ENCODE data around the gene TBC1D22A.
A peak's percentile ranks its signal among the peaks of the same experiment; 100 is the strongest.
"Not testable (repeated sequence)": the region's sequence is repeated elsewhere in the genome, so short reads cannot be mapped to it uniquely, and the experiment has no call there.

Gene TBC1D22A

DNA sequence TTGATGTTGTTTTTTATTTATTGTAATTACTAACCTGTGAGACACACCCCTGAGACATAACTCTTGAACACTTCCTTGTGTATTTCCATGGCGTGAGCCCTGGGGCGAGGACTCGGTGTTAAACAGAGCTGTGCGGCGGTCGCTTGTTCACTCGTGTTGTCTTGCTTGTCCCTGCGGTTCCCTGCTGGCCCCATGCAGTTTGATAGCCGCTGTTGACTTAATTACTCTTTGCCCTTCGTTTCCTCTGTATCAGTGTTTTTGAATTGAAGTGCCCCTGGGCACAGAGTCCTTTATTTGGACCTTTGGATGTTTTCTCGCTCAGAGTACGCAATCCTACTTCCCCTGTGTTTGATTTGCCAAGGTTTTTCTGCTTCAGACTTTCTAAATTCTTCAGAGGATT lies 52.7 kb downstream of the TBC1D22A start:
- DNase-seq = no peak

GRCh38 chr22:46815559-46815895 lies 53.1 kb downstream of the TBC1D22A start:
- DNase-seq = no peak

DNA sequence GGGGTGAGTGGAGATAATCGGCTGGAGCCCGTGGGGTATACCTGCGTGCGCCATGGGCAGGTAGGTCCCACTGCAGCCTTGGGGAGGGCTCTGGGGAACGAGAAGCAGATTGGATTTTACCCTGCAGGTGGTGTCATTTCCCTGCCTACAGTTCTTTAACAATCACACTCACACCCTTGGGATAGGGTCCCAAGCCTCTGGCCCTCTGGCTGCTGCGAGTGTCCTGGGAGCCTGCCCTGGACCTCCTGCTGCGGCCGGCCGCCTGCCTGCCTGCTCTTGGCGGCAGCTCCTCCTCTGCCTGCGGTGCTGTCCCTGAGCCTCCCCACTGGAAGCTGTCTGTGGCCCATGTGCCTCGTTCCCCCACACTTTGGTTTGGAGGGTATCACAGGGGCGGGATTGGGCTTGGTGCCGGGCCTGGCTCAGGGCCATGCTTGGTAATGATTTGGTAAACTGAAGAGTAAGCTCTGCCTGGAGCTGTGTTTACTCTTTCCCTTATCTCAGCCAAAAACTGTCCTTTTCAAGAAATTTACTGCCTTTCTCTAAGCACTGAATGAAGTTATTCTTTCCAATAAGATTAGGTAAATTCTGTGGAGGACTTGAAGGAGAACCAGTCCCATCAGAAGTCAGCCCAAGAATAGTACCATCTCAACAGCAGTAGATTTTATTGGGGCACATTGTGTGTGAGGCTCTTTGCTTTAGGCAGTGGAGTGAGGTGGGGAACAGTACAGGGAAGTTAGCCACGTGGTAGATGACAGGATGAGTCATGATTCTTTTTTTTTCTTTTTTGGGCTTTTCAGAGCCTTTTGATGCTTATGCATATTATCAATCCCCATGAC lies 53.7 kb downstream of the TBC1D22A start:
- DNase-seq = no peak

GRCh38 chr22:46817390-46817789 lies 54.9 kb downstream of the TBC1D22A start:
- not testable (repeated sequence) for DNase-seq

DNA sequence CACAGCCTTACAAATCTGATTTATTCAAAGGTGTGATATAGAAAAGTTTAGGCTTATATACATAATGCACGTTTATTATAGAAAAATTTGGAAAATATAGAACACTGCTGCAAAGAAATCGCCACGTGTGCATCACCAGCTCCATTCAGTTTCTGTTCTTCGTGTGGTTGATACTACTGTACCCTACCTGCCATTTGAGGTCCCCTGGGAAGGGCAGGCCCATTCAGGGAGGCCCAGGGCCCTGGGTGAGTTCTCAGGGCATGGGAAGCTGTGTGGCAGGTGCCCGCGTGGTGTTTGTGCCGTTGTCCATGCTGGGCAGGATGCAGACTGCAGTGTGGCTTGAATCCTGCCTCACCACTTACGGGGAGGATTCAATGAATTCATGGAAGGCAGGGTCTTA lies 60.8 kb downstream of the TBC1D22A start:
- DNase-seq = no peak

- no peak for DNase-seq
These were observed 61.2 kb downstream of the TBC1D22A start for GRCh38 chr22:46823654-46824053.

DNA sequence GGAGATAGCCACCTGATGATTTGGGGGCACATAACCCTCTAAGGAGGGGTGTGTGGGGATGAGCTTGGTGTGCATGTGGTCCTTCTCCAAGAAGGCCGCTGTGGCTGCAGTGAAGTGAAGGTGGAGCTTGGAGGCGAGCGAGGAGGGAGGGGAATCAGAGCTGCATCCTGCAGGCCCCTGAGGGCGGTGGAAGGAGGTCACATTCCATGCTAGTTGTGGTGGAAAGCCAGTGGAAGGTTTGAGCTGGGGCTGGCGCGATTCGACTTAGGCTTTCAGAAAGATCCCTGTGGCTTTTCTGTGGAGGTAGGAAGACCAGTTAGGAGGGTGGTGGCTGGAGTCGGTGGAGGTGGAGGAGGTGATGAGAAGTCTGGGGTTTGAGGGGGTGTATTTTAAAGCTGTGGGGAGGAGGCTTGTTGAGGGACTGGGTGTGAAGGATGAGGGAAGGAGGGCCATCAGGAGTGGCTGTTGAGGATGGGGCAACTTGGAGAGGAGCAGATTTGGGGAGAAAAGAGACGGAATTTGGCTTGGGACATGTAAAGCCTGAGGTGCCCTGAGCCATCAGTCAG lies 62.0 kb downstream of the TBC1D22A start:
- DNase-seq = no peak

- no peak for DNase-seq
These were observed 62.6 kb downstream of the TBC1D22A start for GRCh38 chr22:46824980-46825544.

- DNase-seq = no peak
These were observed 64.1 kb downstream of the TBC1D22A start for GRCh38 chr22:46826438-46827135.

- no peak for DNase-seq
These were observed 64.8 kb downstream of the TBC1D22A start for GRCh38 chr22:46827136-46827780.

GRCh38 chr22:46827781-46828180 lies 65.3 kb downstream of the TBC1D22A start:
- no peak for DNase-seq

GRCh38 chr22:46828323-46828900 lies 66.0 kb downstream of the TBC1D22A start:
- no peak for DNase-seq

- no peak for DNase-seq
These were observed 66.9 kb downstream of the TBC1D22A start for GRCh38 chr22:46829117-46829891.

DNA sequence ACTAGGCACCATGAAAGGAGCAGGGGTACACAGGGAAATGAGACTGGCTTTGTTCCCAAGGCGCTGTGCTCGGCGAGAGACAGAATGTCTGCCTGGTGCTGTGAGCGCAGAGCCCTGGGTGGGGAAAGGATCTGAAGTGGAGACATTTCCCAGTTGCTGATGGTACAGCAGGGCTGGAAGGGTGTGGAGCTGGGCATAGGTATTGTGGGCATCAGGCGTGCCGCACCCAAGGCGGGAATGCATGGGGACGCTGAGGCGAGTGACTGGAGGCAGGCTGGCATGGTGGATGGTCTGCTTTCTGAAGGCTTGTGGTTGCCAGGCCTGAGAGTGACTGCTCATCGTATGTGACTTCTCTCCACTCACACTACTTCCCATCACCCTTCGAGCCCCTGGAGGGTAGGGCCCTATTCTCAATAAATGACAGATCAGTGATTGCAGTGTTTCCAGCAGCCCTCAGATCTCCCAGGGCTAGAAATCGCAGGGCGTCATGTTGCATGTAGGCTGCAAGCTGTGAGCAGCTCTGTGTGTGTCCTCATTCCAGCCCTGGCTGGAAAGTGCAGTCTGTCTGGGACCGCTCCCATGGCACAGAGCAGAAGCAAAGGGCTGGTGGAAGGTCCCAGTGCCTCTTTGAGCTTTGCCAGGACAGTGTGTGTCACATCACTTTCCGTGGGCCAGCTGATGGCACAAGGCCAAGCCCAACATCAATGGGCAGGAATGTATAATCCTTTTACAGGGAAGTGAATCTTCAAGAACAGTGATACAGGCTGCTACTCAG lies 67.7 kb downstream of the TBC1D22A start:
- no peak for DNase-seq

DNA sequence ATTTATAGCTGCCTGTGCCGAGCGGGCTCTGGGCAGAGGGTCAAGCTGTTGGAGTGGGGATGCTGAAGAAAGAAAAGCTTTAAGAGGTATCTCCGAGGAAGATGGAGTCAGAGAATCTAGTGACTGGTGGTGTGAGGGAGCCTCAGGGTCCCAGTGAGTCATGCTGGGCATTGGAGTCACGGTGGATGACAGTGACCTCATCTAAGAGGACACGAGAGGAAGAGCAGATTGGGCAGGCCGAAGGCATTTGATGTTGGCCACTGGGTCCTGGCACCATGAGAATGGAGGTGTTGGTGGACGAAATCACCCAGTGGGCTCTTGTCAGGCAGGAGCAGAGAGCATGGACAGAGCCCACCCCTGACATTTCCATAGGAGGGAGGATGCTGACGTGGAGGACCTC lies 68.4 kb downstream of the TBC1D22A start:
- DNase-seq = no peak

DNA sequence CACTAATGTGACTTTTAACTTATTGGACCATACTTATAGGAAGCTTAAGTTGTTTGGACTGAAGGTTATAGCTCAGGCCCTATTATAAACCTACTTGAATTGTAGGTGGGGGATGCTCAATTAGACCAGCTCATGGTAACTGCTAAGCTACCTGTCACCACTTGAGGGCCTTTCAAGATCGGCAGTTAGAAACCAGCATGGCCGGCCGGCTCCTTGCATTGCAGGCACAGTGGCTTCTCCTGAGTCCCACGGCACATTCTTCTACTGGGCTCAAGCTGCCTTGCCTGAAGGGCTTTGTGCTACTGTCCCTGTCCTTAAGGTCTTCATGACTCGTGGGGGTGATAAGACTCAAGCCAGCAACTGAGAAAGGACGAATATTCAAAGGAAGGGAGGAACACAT lies 70.8 kb downstream of the TBC1D22A start:
- no peak for DNase-seq

- DNase-seq = no peak
These were observed 71.7 kb downstream of the TBC1D22A start for GRCh38 chr22:46834021-46834737.

GRCh38 chr22:46835288-46835687 lies 72.8 kb downstream of the TBC1D22A start:
- no peak for DNase-seq

DNA sequence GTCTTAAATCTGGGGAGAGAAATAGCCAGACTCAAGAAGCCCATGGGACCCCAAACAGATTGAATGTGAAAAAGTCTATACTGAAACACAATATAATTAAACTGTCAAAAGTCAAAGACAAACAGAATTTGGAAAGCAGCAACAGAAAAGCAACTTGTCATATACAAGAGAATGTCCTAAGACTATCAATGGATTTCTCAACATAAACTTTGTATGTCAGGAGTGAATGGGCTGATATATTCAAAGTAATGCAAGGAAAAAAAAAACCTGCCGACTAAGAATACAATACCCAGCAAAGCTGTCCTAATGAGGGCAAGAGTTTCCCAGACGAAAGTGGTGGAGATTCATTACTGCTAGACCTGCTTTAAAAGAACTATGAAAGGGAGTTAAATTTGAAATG lies 73.2 kb downstream of the TBC1D22A start:
- no peak for DNase-seq

DNA sequence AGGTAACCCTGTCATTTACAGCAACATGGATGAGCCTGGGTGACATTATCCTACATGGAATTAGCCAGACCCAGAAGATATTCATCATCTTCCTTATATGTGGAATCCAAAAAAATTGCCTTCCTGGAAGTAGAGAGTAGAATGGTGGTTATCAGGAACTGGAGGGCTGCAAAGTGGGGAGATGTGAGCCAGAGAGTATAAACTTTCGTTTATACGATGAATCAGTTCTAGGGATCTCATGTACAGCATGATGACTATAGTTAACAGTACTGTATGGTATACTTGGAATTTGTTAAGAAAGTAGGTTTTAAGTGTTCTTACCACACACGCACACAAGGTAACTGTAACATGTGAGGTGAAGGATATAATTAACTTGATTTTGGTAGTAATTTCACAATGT lies 79.1 kb downstream of the TBC1D22A start:
- DNase-seq = no peak

- peak; percentile 81 for DNase-seq
These were observed 80.2 kb downstream of the TBC1D22A start for GRCh38 chr22:46842606-46843005.

All from NCI-H1105 (cell line).